ENCODE measurements around the gene LILRA5. TPM values are rescaled to one million over a fixed set of nuclear protein-coding genes. Genes with fewer than 3 reads are reported as not detected.
"Not testable (repeated sequence)": the region's sequence is repeated elsewhere in the genome, so short reads cannot be mapped to it uniquely, and the experiment has no call there.

Gene LILRA5
- total RNA-seq, 1 experiment from 2014 or later, result not detected

- no peak overlapping the region for H3K27ac ChIP-seq
- H3F3A ChIP-seq (ENCODE audit: insufficient read depth, low read depth), result no peaks in the 10 kb centered on the region
- H3K27me3 ChIP-seq (ENCODE audit: insufficient read depth, low read depth), result peaks cover 93% of the 10 kb centered on the region
- no peaks in the 10 kb centered on the region; the same call in 1 of the 2 replicates for H4K20me1 ChIP-seq (ENCODE audit: insufficient read depth)
- intact Hi-C loops (cut with micrococcal nuclease; ENCODE audit: unreplicated experiment), result no loop called here
- H3K36me3 ChIP-seq (ENCODE audit: low read depth), result no peaks in the 10 kb centered on the region
- no peaks in the 10 kb centered on the region for H3K9me3 ChIP-seq (ENCODE audit: insufficient read depth, low read depth)
- no peak for TF ChIP-seq CTCF (conservative IDR thresholded peaks at IDR 0.05)
- TF ChIP-seq EZH2 (IDR thresholded peaks at IDR 0.05; ENCODE audit: low read depth), result no peak
- no peaks in the 10 kb centered on the region for H3K79me2 ChIP-seq (ENCODE audit: low read depth)
- H3K9me2 ChIP-seq (ENCODE audit: insufficient read depth), result no peaks in the 10 kb centered on the region
- no peak overlapping the region for H3K4me2 ChIP-seq
- no peak overlapping the region for H3K4me3 ChIP-seq
- ChIA-PET CTCF (no interaction called here), POLR2A (ENCODE audit: unreplicated experiment) (no interaction called here)
- no TSS peak for BruUV-seq (replicated peaks)
- no peaks in the 10 kb centered on the region for H3K4me1 ChIP-seq (replicated peaks; ENCODE audit: insufficient read depth)
- no peak for DNase-seq
- H2AFZ ChIP-seq, result no peak overlapping the region
These were observed 14.4 kb downstream of the LILRA5 start for GRCh38 chr19:54298357-54299125.

DNA sequence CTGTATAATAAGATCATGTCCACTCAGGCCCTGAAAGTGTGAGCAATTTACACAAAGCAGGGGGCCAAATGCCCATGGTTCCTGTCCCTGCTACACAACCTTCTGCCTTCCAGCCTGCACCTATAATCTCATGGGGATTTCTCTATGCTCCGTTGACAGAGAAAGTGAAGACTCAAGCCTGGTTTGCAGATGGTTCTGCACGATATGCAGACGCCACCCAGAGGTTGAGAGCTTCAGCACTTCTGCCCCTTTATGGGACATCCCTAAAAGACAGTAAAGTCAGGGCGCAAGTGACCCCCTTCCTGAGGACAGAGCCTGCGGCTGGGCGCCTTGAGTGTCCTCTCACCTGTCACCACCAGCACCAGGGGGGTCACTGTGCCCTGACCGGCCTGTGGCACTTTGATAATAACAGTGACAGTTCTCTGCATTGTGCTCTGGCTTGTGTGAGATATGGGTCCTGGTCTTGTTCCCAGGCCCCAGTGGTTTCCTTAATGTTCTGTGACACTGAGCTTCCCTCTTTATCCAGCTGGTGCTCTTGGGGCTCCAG, 15.1 kb downstream of the LILRA5 start:
- Histone ChIP-seq H3F3A (ENCODE audit: insufficient read depth, low read depth) (no peaks in the 10 kb centered on the region), H2AFZ (no peak overlapping the region), H3K36me3 (ENCODE audit: low read depth) (no peaks in the 10 kb centered on the region), H3K9me2 (ENCODE audit: insufficient read depth) (no peaks in the 10 kb centered on the region), H3K4me2 (no peak overlapping the region), H3K4me1 (replicated peaks; ENCODE audit: insufficient read depth) (no peaks in the 10 kb centered on the region), H3K9me3 (ENCODE audit: insufficient read depth, low read depth) (no peaks in the 10 kb centered on the region), H4K20me1 (ENCODE audit: insufficient read depth) (no peaks in the 10 kb centered on the region; the same call in 1 of the 2 replicates), H3K27ac (no peak overlapping the region), H3K4me3 (no peak overlapping the region), H3K27me3 (ENCODE audit: insufficient read depth, low read depth) (peaks cover 93% of the 10 kb centered on the region), H3K79me2 (ENCODE audit: low read depth) (no peaks in the 10 kb centered on the region)
- BruUV-seq (replicated peaks), result no TSS peak
- CTCF ChIA-PET, result no interaction called here
- intact Hi-C loops (cut with micrococcal nuclease; ENCODE audit: unreplicated experiment), result no loop called here
- DNase-seq, result no peak
- no peak; the same call in 1 of the 2 replicates for TF ChIP-seq CTCF (conservative IDR thresholded peaks at IDR 0.05)
- no peak for TF ChIP-seq EZH2 (IDR thresholded peaks at IDR 0.05; ENCODE audit: low read depth)
- POLR2A ChIA-PET (ENCODE audit: unreplicated experiment), result no interaction called here

GRCh38 chr19:54294539-54294938, 18.4 kb downstream of the LILRA5 start:
- Histone ChIP-seq H3K4me2 (no peak overlapping the region), H3K79me2 (ENCODE audit: low read depth) (no peaks in the 10 kb centered on the region), H3K9me2 (ENCODE audit: insufficient read depth) (no peaks in the 10 kb centered on the region), H4K20me1 (ENCODE audit: insufficient read depth) (no peaks in the 10 kb centered on the region), H2AFZ (no peak overlapping the region), H3K27ac (no peak overlapping the region), H3K4me3 (no peak overlapping the region), H3K9me3 (ENCODE audit: insufficient read depth, low read depth) (no peaks in the 10 kb centered on the region), H3K27me3 (ENCODE audit: insufficient read depth, low read depth) (peaks cover 98% of the 10 kb centered on the region), H3K36me3 (ENCODE audit: low read depth) (no peaks in the 10 kb centered on the region), H3F3A (ENCODE audit: insufficient read depth, low read depth) (no peaks in the 10 kb centered on the region), H3K4me1 (replicated peaks; ENCODE audit: insufficient read depth) (no peaks in the 10 kb centered on the region)
- DNase-seq, result no peak
- intact Hi-C loops (cut with micrococcal nuclease; ENCODE audit: unreplicated experiment), result no loop called here
- CTCF ChIA-PET, result interaction anchor here (0.6 kb wide), 1 partner anchor 204 kb away, joined by 3 read pairs; no protein-coding TSS in a partner anchor
- BruUV-seq (replicated peaks), result no TSS peak
- POLR2A ChIA-PET (ENCODE audit: unreplicated experiment), result no interaction called here
- no peak for TF ChIP-seq CTCF (conservative IDR thresholded peaks at IDR 0.05)
- no peak for TF ChIP-seq EZH2 (IDR thresholded peaks at IDR 0.05; ENCODE audit: low read depth)

DNA sequence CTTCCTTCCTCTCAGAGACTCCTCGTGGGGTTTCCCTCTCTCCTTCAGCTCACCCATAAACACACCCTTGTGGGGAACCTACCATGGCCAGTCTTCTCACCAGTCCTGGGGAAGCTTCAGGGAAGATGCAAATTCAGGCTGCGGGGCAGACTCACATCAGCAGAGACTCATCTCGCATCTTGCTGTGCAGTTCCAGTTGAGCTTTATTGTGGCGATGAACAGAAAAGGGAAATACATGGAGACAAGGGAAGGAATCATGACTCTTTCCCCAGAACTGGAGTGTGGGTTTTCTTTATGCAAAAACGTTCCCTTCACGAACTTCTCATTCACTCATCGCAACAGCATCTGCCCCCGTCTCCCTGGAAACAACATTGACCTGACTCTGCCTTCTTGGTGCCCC, 23.8 kb downstream of the LILRA5 start:
- CTCF ChIA-PET; H3K36me3 ChIP-seq (ENCODE audit: low read depth); H3K79me2 ChIP-seq (ENCODE audit: low read depth); H3K4me3 ChIP-seq; H3K27ac ChIP-seq; H3K4me1 ChIP-seq (replicated peaks; ENCODE audit: insufficient read depth); H3K9me2 ChIP-seq (ENCODE audit: insufficient read depth); H3K4me2 ChIP-seq; BruUV-seq (replicated peaks); H4K20me1 ChIP-seq (ENCODE audit: insufficient read depth); DNase-seq; H3K9me3 ChIP-seq (ENCODE audit: insufficient read depth, low read depth); POLR2A ChIA-PET (ENCODE audit: unreplicated experiment); H2AFZ ChIP-seq; H3F3A ChIP-seq (ENCODE audit: insufficient read depth, low read depth); intact Hi-C loops (cut with micrococcal nuclease; ENCODE audit: unreplicated experiment): not testable (repeated sequence)
- H3K27me3 ChIP-seq (ENCODE audit: insufficient read depth, low read depth), result peaks cover 94% of the 10 kb centered on the region

All from PC-9 (cell line).